Ishikawa (cell line): ENCODE data around the gene ADCY10.

Source experiments
- EP300 ChIP-seq: IDR thresholded peaks from 2 replicates; pipeline ENCODE4 v1.6.1; 2012; ENCODE audit warnings: borderline replicate concordance
- RAD21 ChIP-seq: IDR thresholded peaks from 2 replicates; pipeline ENCODE4 v1.6.1; 2012; ENCODE audit warnings: low read depth
- REST ChIP-seq: IDR thresholded peaks from 2 replicates; pipeline ENCODE4 v1.6.1; 2012; ENCODE audit warnings: low read depth, mild to moderate bottlenecking

- TF ChIP-seq REST (no peak), RAD21 (no peak), EP300 (no peak)
Measured at GRCh38 chr1:167880580-167881021, 33.3 kb downstream of the ADCY10 start.
